Dendritic cell treated with granulocyte-macrophage colony-stimulating factor and Interleukin-4, amounts not matched to agents 40 ng/mL and 50 ng/mL, for 4 days (primary cell): ENCODE results near the gene LRP8.
"Not testable (repeated sequence)": the region's sequence is repeated elsewhere in the genome, so short reads cannot be mapped to it uniquely, and the experiment has no call there.

Experiments used
- H3K27ac Mint-ChIP-seq: one replicate; pipeline ENCODE4 v1.8.0; 2022; ENCODE audit warnings: mild to moderate bottlenecking, mixed read lengths
- H3K27me3 Mint-ChIP-seq: one replicate; pipeline ENCODE4 v1.8.0; 2022; ENCODE audit warnings: mild to moderate bottlenecking, mixed read lengths
- H3K36me3 Mint-ChIP-seq: one replicate; pipeline ENCODE4 v1.8.0; 2022; ENCODE audit warnings: low read depth, mixed read lengths
- H3K4me1 Mint-ChIP-seq: one replicate; pipeline ENCODE4 v1.8.0; 2022; ENCODE audit warnings: low read depth, mixed read lengths
- H3K4me3 Mint-ChIP-seq: one replicate; pipeline ENCODE4 v1.8.0; 2022; ENCODE audit warnings: mild to moderate bottlenecking, moderate library complexity, mixed read lengths
- H3K9me3 Mint-ChIP-seq: one replicate; pipeline ENCODE4 v1.8.0; 2022; ENCODE audit warnings: mixed read lengths
- intact Hi-C: fragments of 100-400 bp; cut with micrococcal nuclease; formaldehyde crosslinking; loops from one replicate; pipeline ENCODE4 v1.15.0; 2022

The LRP8 gene

GRCh38 chr1:53205496-53205895 lies 122.4 kb downstream of the LRP8 start:
- H3K4me3 Mint-ChIP-seq, H3K27ac Mint-ChIP-seq, H3K27me3 Mint-ChIP-seq, intact Hi-C loops: not testable (repeated sequence)
- Mint-ChIP-seq H3K9me3 (peaks cover 34% of the 10 kb centered on the region), H3K36me3 (peaks cover 97% of the 10 kb centered on the region), H3K4me1 (peaks cover 13% of the 10 kb centered on the region)

- H3K4me3 Mint-ChIP-seq, result no peak overlapping the region
- H3K36me3 Mint-ChIP-seq, result peaks cover 78% of the 10 kb centered on the region
- H3K27ac Mint-ChIP-seq, result no peak overlapping the region
Observed at GRCh38 chr1:53203466-53203865, 124.4 kb downstream of the LRP8 start.

DNA sequence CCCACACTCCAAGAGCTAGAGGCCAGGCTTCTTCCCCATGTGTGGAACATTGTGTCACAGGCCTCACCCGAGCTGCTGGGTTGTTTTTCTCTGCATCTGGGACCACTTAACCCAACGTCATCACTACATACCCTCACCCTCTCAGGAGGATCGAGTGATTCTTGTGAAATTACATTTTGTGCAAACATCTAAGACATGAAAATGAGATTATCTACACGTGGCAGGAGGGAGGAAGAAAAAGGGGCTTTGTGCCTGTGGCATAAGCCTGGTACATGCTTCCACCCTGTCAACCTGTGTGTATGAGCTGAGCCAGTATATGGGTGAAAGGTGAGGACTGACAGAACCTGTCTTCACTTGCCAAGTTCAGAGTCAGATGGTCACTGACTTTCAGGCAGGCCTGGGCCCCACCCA lies 129.6 kb downstream of the LRP8 start:
- Mint-ChIP-seq H3K27me3 (no peaks in the 10 kb centered on the region), H3K9me3 (no peaks in the 10 kb centered on the region), H3K36me3 (peaks cover 41% of the 10 kb centered on the region), H3K4me3 (peak overlapping the region; percentile 91), H3K4me1 (peaks cover 35% of the 10 kb centered on the region), H3K27ac (peak overlapping the region; percentile 92)
- intact Hi-C loops, result no loop called here

More at GRCh38 chr1:53203466-53203865, 124.4 kb downstream of the LRP8 start:
- intact Hi-C loops, result no loop called here
- Mint-ChIP-seq H3K9me3 (peaks cover 34% of the 10 kb centered on the region), H3K4me1 (peaks cover 13% of the 10 kb centered on the region), H3K27me3 (no peaks in the 10 kb centered on the region)

- intact Hi-C loops, result loop anchor here (2.0 kb wide), 1 partner anchor 23 kb away; the partner anchor contains the start of gene CZIB
- peak overlapping the region; percentile 92 for H3K27ac Mint-ChIP-seq
- no peaks in the 10 kb centered on the region for H3K27me3 Mint-ChIP-seq
- H3K4me1 Mint-ChIP-seq, result peaks cover 28% of the 10 kb centered on the region
- H3K9me3 Mint-ChIP-seq, result no peaks in the 10 kb centered on the region
- peaks cover 34% of the 10 kb centered on the region for H3K36me3 Mint-ChIP-seq
- H3K4me3 Mint-ChIP-seq, result peak overlapping the region; percentile 91
Observed at GRCh38 chr1:53197291-53198200, 130.3 kb downstream of the LRP8 start.

- peak within 1 kb of the TSS; percentile 92 for H3K27ac Mint-ChIP-seq
- no peaks in the 10 kb centered on the region for H3K9me3 Mint-ChIP-seq
- intact Hi-C loops, result loop anchor here (1.0 to 2.0 kb wide), 2 partner anchors 24 to 42 kb away; partner anchors contain the start of genes CZIB and MAGOH
- peaks cover 26% of the 10 kb centered on the region for H3K36me3 Mint-ChIP-seq
- peaks cover 26% of the 10 kb centered on the region for H3K4me1 Mint-ChIP-seq
- peak within 1 kb of the TSS; percentile 91 for H3K4me3 Mint-ChIP-seq
- H3K27me3 Mint-ChIP-seq, result no peaks in the 10 kb centered on the region
Observed at GRCh38 chr1:53196485-53197290, 131.2 kb downstream of the LRP8 start, which contains the start of gene CPT2. TSS of gene CPT2 (plus strand) at chr1:53196824. CDS start at chr1:53196944, 120 bp downstream.

GRCh38 chr1:53196017-53196484 lies 131.8 kb downstream of the LRP8 start:
- Mint-ChIP-seq H3K4me3 (peak overlapping the region; percentile 91), H3K9me3 (no peaks in the 10 kb centered on the region), H3K27me3 (no peaks in the 10 kb centered on the region), H3K27ac (peak overlapping the region; percentile 92), H3K4me1 (peaks cover 26% of the 10 kb centered on the region), H3K36me3 (peaks cover 21% of the 10 kb centered on the region)
- intact Hi-C loops, result loop anchor here (1.0 to 2.0 kb wide), 2 partner anchors 25 to 42 kb away; partner anchors contain the start of genes CZIB and MAGOH

DNA sequence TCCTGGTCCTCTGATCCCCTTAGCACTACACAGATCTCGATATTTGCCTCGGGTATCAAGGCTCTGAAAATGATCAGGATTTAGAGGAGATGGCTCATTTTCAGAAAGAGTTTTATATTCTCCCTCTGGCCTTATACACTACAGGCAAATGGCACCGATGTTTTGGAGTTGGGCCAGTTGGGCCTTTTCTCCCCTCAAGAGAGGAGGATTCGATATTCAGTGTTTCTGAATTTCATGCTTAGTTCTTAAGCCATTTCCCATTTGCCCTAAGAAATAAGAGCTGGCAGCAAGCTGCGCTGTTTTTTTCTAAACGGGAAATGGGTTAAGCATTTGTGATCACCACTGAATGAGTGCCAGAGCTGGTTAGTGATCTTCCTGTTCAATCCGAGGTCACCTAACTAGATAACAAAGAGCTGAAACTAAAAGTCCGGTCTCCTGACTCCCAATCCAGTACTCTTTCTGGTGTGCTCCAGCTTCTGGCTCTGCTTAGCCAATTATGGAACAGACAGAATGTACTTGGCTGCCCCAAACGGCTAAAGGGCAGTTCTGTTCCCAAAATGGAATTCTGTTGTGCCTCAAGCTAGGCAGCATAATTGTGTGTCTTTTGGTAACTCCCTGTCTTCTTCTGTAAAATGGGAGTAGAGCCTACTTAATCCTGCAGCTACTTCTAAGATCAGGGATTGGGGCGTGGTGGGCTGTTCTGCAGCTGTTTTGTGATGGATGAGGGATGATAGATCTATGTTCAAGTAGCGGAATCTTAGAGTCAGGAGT lies 132.4 kb downstream of the LRP8 start:
- Mint-ChIP-seq H3K27ac (peak overlapping the region; percentile 92), H3K36me3 (peaks cover 15% of the 10 kb centered on the region), H3K4me3 (no peak overlapping the region), H3K9me3 (no peaks in the 10 kb centered on the region), H3K4me1 (peaks cover 26% of the 10 kb centered on the region), H3K27me3 (no peaks in the 10 kb centered on the region)
- intact Hi-C loops, result loop anchor here (1.0 to 2.0 kb wide), 2 partner anchors 25 to 43 kb away; partner anchors contain the start of genes CZIB and MAGOH
